DOHH2 (cell line): Measurements from ENCODE around the gene KRTAP4-16.
"Not testable (repeated sequence)": the region's sequence is repeated elsewhere in the genome, so short reads cannot be mapped to it uniquely, and the experiment has no call there.

Source experiments
- H3F3A ChIP-seq: fragments of 200-600 bp; sonication (generic), shearing (Covaris generic); 2 replicates; pipeline ENCODE4 v1.6.0; 2016; ENCODE audit warnings: antibody characterized with exemption, mild to moderate bottlenecking; ENCODE audit not compliant: control insufficient read depth, insufficient read depth
- H3K27ac ChIP-seq: fragments of 200-600 bp; sonication (generic); 2 replicates; pipeline ENCODE4 v1.5.1; 2014; ENCODE audit warnings: low read depth, mild to moderate bottlenecking, low read length, moderate library complexity
- H3K27me3 ChIP-seq: fragments of 200-600 bp; sonication (generic); 2 replicates; pipeline ENCODE4 v1.6.1; 2014; ENCODE audit warnings: mild to moderate bottlenecking, low read length, mixed read lengths; ENCODE audit not compliant: control insufficient read depth
- H3K36me3 ChIP-seq: fragments of 200-600 bp; sonication (generic); 2 replicates; pipeline ENCODE4 v1.6.1; 2014; ENCODE audit warnings: mild to moderate bottlenecking, low read length, moderate library complexity, mixed read lengths; ENCODE audit not compliant: control insufficient read depth
- H3K4me1 ChIP-seq: fragments of 200-600 bp; sonication (generic); 2 replicates; pipeline ENCODE4 v1.6.1; 2014; ENCODE audit warnings: mild to moderate bottlenecking, low read length, mixed read lengths; ENCODE audit not compliant: control insufficient read depth
- H3K4me2 ChIP-seq: fragments of 200-600 bp; sonication (generic); 2 replicates; pipeline ENCODE4 v1.6.0; 2014; ENCODE audit warnings: mild to moderate bottlenecking, low read length, moderate library complexity
- H3K4me3 ChIP-seq: fragments of 200-600 bp; sonication (generic); 2 replicates; pipeline ENCODE4 v1.5.1; 2014; ENCODE audit warnings: mild to moderate bottlenecking, low read length, mixed read lengths
- H3K79me2 ChIP-seq: fragments of 200-600 bp; sonication (generic); 2 replicates; pipeline ENCODE4 v1.6.1; 2014; ENCODE audit warnings: mild to moderate bottlenecking, low read length, mixed read lengths; ENCODE audit not compliant: control insufficient read depth
- H3K9me2 ChIP-seq: fragments of 200-600 bp; sonication (generic); replicated peaks from 2 replicates; pipeline ENCODE4 v1.6.1; 2014; ENCODE audit warnings: mild to moderate bottlenecking, low read length, mixed read lengths; ENCODE audit not compliant: control insufficient read depth
- H3K9me3 ChIP-seq: fragments of 200-600 bp; sonication (generic); 2 replicates; pipeline ENCODE4 v1.6.1; 2014; ENCODE audit warnings: antibody characterized with exemption, low read length, mixed read lengths; ENCODE audit not compliant: control insufficient read depth, insufficient read depth
- H4K20me1 ChIP-seq: fragments of 200-600 bp; sonication (generic); 2 replicates; pipeline ENCODE4 v1.6.0; 2014; ENCODE audit warnings: low read depth, mild to moderate bottlenecking, antibody characterized with exemption, low read length, moderate library complexity; ENCODE audit not compliant: control insufficient read depth, insufficient read depth
- CTCF ChIP-seq: fragments of 200-600 bp; sonication (generic); IDR thresholded peaks from one replicate; pipeline ENCODE4 v1.5.1; 2014; ENCODE audit warnings: antibody characterized with exemption, mild to moderate bottlenecking, low read depth, low read length; ENCODE audit not compliant: poor library complexity, severe bottlenecking
- EZH2phosphoT487 ChIP-seq: fragments of 200-600 bp; sonication (generic); IDR thresholded peaks from 2 replicates; pipeline ENCODE4 v1.6.1; 2017; ENCODE audit warnings: borderline replicate concordance, mild to moderate bottlenecking, antibody characterized with exemption, low read length, moderate library complexity, mixed read lengths

The KRTAP4-16 gene

GRCh38 chr17:41065829-41066624 is 36.0 kb downstream of the KRTAP4-16 start, which contains the start of gene KRTAP2-4:
TSS of gene KRTAP2-4 (minus strand) at chr17:41065879. CDS start at chr17:41065845, 34 bp downstream.
- no peaks in the 10 kb centered on the region for H3K27me3 ChIP-seq
- no peaks in the 10 kb centered on the region for H3K9me2 ChIP-seq
- no peaks in the 10 kb centered on the region for H3K9me3 ChIP-seq
- TF ChIP-seq CTCF (no peak), EZH2phosphoT487 (no peak)
- H3F3A ChIP-seq, result no peaks in the 10 kb centered on the region
- H3K4me1 ChIP-seq, result no peaks in the 10 kb centered on the region
- no peak within 1 kb of the TSS for H3K4me2 ChIP-seq
- H3K27ac ChIP-seq, result no peak within 1 kb of the TSS
- no peaks in the 10 kb centered on the region for H3K36me3 ChIP-seq
- H3K79me2 ChIP-seq, result no peaks in the 10 kb centered on the region
- H4K20me1 ChIP-seq, result no peaks in the 10 kb centered on the region
- no peak within 1 kb of the TSS for H3K4me3 ChIP-seq

- H3K9me2 ChIP-seq, H3K36me3 ChIP-seq, H3K4me3 ChIP-seq, H4K20me1 ChIP-seq, H3K79me2 ChIP-seq, H3K9me3 ChIP-seq, H3K27ac ChIP-seq, H3F3A ChIP-seq, H3K4me2 ChIP-seq, H3K4me1 ChIP-seq, H3K27me3 ChIP-seq: not testable (repeated sequence)
Measured at GRCh38 chr17:41065016-41065689, 36.9 kb downstream of the KRTAP4-16 start.

GRCh38 chr17:41064301-41064700 is 37.7 kb downstream of the KRTAP4-16 start:
- Histone ChIP-seq H3K9me2 (no peaks in the 10 kb centered on the region), H3K36me3 (no peaks in the 10 kb centered on the region), H3K4me3 (no peak overlapping the region), H3K4me1 (no peaks in the 10 kb centered on the region), H3K27ac (no peak overlapping the region), H3K27me3 (no peaks in the 10 kb centered on the region), H3K9me3 (no peaks in the 10 kb centered on the region), H3K4me2 (no peak overlapping the region), H4K20me1 (no peaks in the 10 kb centered on the region), H3K79me2 (no peaks in the 10 kb centered on the region), H3F3A (no peaks in the 10 kb centered on the region)
- TF ChIP-seq CTCF, result no peak

- TF ChIP-seq CTCF (no peak), EZH2phosphoT487 (no peak)
- no peaks in the 10 kb centered on the region for H3K27me3 ChIP-seq
- H3K9me2 ChIP-seq, result no peaks in the 10 kb centered on the region
- no peaks in the 10 kb centered on the region for H3F3A ChIP-seq
- H3K36me3 ChIP-seq, result no peaks in the 10 kb centered on the region
- no peak overlapping the region for H3K4me3 ChIP-seq
- no peaks in the 10 kb centered on the region for H3K79me2 ChIP-seq
- no peaks in the 10 kb centered on the region for H3K9me3 ChIP-seq
- no peak overlapping the region for H3K27ac ChIP-seq
- no peaks in the 10 kb centered on the region for H3K4me1 ChIP-seq
- no peak overlapping the region for H3K4me2 ChIP-seq
- H4K20me1 ChIP-seq, result no peaks in the 10 kb centered on the region
Measured at GRCh38 chr17:41063449-41063848, 38.6 kb downstream of the KRTAP4-16 start.
